RWPE1 (cell line): ENCODE results near the gene MACROD1.
A peak's percentile ranks its signal among the peaks of the same experiment; 100 is the strongest.

Experiments used
- CTCF ChIA-PET: fragments of 350-600 bp; sonication (Branson Sonifier 250); formaldehyde crosslinking; extraction: SDS; loops from one replicate; lab custom pipeline; 2021; lab: Yijun Ruan, JAX
- POLR2A ChIA-PET: fragments of 400-600 bp; formaldehyde crosslinking; extraction: SDS; loops from one replicate; lab custom pipeline; 2020; ENCODE audit warnings: antibody characterized with exemption; ENCODE audit not compliant: low non-redundant PET; lab: Yijun Ruan, JAX
- DNase-seq: peaks from one replicate; pipeline ENCODE4 v3.0.0; 2012; ENCODE audit warnings: low spot score
- H3K27ac ChIP-seq: fragments of 450-650 bp; 2 replicates; pipeline ENCODE4 v1.5.1; 2017
- TF ChIP-seq, protein P1 (sequence below): fragments of 450-650 bp; conservative IDR thresholded peaks from 2 replicates; pipeline ENCODE4 v1.5.1; 2017; ENCODE audit warnings: low read depth, mild to moderate bottlenecking

The MACROD1 gene

DNA sequence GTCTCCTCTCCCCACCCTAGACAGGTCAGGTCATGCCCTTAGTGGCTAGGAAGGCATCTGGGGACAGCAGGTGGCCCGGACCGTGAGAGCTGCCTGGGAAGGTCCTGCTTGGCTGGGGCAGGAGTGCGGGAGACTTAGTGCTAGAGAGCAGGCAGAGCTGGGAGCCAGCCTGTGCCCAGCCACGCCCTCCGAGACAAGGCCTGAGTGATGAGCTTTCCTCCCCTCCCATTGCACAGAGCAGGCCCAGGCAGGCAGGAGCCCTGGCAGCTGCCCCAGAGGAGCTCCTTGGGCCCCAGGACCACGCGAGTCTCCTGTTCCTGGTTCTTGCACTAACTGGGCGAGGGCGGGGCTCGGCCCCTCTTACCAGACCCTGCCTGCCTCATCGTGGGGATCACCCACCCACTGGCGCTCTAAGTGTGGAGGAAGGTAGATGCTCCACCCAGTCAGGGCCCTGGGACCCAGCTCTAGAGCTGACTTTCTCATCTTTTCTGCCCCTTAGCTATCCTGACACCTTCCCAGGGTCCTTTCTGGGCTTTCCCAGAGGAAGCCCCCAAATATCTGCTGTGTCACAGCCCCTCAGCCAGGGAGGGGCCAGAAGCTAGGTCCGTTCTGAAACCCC lies 44.9 kb downstream of the MACROD1 start:
- ChIA-PET CTCF (interaction anchor here (0.6 to 0.8 kb wide), 2 partner anchors 45 to 1172 kb away, joined by 3 to 4 read pairs; no protein-coding TSS in a partner anchor), POLR2A (interaction anchor here (0.5 to 0.9 kb wide), 4 partner anchors 13 to 144 kb away, joined by 3 to 7 read pairs (median 4); no protein-coding TSS in a partner anchor)
- TF ChIP-seq, protein P1, sequence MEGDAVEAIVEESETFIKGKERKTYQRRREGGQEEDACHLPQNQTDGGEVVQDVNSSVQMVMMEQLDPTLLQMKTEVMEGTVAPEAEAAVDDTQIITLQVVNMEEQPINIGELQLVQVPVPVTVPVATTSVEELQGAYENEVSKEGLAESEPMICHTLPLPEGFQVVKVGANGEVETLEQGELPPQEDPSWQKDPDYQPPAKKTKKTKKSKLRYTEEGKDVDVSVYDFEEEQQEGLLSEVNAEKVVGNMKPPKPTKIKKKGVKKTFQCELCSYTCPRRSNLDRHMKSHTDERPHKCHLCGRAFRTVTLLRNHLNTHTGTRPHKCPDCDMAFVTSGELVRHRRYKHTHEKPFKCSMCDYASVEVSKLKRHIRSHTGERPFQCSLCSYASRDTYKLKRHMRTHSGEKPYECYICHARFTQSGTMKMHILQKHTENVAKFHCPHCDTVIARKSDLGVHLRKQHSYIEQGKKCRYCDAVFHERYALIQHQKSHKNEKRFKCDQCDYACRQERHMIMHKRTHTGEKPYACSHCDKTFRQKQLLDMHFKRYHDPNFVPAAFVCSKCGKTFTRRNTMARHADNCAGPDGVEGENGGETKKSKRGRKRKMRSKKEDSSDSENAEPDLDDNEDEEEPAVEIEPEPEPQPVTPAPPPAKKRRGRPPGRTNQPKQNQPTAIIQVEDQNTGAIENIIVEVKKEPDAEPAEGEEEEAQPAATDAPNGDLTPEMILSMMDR: no peak
- H3K27ac ChIP-seq: peak overlapping the region; percentile 88
- peak; percentile 93 for DNase-seq

DNA sequence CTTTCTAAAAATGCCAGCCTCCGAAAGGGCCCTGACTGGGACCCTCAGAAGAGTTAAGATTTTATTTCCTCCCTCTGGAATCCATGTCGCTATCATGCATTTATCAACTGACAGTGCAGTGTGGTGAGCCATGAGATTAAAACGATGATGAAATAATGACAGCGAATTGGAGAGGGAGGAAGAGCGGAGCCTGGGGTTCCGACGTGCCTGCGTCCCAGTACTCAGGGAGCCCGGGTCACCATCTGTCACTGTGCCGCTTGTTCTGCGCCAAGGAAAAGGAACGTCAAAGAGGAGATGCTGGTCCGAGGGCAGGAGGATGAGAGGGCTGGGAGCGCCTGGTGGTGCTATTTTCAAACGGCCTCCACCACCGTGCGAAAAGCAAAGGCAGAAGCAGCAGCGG lies 46.2 kb downstream of the MACROD1 start:
- ChIA-PET CTCF (no interaction called here), POLR2A (no interaction called here)
- peak overlapping the region; percentile 88 for H3K27ac ChIP-seq
- TF ChIP-seq, protein P1: no peak
- no peak for DNase-seq

DNA sequence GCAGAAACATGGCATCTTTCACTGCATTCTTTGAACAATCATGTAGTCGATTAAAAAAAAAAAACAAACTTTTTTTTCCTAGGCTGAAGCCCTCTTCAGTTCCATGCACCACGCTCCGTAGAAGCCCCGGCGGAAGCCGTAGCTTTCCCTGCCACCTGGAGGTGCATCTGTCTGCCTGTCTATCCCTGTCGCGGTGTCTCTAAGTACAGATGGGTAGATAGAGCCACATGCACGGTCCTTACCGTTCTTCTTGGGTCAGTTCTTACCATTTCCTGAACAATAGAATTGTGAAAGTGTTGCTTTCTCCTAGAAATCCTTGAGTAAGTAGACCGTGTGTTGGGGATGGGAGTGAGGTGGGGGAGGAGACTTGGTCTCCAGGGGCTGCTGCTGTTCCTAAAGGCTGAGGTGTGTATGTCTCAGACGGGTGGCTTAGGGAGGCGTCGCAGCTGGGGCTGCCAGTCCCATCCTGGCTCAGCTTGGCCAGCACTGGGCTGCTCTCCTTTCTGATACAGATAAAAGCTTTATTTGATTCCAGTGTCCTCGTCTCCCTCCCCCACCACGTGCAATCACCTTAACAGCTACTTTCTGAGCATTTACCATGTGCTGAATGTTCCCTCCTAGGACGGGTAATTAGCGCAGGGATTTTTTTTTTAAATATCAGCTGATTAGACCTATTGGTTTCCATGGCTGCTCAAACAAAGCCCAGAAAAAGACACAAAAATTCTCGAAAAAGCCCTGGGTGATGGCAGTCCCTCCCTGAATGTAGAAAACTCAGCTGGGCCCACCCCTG lies 46.8 kb downstream of the MACROD1 start:
- ChIA-PET POLR2A (no interaction called here), CTCF (interaction anchor here (0.5 kb wide), 1 partner anchor 167 kb away, joined by 3 read pairs; no protein-coding TSS in a partner anchor)
- DNase-seq: no peak
- no peak overlapping the region for H3K27ac ChIP-seq
- TF ChIP-seq, protein P1: no peak

DNA sequence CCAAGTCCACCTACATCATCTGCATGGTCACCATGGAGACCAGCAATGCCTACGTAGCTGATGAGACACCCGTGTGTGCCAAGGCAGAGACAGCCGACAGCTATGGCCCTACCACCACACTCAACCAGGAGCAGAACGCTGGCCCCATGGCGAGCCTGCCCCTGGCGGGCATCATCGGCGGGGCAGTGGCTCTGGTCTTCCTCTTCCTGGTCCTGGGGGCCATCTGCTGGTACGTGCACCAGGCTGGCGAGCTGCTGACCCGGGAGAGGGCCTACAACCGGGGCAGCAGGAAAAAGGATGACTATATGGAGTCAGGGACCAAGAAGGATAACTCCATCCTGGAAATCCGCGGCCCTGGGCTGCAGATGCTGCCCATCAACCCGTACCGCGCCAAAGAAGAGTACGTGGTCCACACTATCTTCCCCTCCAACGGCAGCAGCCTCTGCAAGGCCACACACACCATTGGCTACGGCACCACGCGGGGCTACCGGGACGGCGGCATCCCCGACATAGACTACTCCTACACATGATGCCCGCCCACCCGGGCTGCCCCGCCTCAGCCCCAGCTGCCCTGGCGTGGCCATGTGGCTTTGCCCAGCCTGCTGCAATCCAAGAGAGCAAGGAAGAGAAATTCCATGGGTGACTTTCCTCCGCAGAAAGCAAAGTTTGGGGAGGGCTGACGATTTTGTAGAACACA lies 48.0 kb downstream of the MACROD1 start:
- CTCF ChIA-PET: interaction anchor here (0.6 kb wide), 1 partner anchor 17 kb away, joined by 3 read pairs; no protein-coding TSS in a partner anchor
- POLR2A ChIA-PET: no interaction called here
- no peak for DNase-seq
- TF ChIP-seq, protein P1: no peak
- no peak overlapping the region for H3K27ac ChIP-seq

DNA sequence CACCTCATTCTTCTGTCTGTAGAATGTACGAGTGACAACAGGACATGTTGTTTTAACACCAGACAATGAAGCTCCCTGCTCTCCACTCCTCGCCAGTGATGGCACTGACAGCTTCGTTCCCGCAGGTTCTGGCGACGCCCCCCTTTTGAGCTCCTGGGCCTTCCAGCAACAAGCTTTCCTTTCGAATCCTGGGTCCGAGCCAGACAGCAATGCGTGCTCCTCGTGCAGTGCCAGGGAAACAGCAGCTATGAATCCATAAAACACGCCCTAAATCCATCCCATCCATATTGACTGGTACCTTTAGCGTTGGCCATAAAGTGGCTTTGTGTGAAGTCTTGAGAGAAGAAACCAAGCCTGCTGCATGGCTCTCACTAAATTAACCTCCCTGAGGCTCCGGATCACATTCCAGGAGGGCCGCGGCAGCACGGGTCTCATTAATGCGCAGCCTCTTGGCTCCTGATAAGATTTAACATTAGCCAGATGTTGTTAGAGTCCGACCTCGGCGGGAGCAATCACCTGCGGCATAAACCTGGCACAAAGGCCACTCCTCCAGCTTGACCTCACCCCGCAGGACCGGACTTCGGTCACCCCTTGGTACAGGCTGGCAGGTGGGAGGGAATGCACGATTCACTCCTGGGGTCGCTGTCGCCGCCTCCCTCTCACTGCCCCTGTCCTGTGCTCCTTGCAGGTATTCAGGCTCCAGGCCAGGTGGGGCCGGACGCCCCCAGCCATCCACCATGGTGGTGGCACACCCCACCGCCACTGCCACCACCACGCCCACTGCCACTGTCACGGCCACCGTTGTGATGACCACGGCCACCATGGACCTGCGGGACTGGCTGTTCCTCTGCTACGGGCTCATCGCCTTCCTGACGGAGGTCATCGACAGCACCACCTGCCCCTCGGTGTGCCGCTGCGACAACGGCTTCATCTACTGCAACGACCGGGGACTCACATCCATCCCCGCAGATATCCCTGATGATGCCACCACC lies 50.1 kb downstream of the MACROD1 start:
- no peak for DNase-seq
- H3K27ac ChIP-seq: no peak overlapping the region
- TF ChIP-seq, protein P1: no peak
- CTCF ChIA-PET: interaction anchor here (0.6 kb wide), 1 partner anchor 15 kb away, joined by 3 read pairs; no protein-coding TSS in a partner anchor
- POLR2A ChIA-PET: no interaction called here
